Measurements from ENCODE around the gene GNPTAB.

DNA sequence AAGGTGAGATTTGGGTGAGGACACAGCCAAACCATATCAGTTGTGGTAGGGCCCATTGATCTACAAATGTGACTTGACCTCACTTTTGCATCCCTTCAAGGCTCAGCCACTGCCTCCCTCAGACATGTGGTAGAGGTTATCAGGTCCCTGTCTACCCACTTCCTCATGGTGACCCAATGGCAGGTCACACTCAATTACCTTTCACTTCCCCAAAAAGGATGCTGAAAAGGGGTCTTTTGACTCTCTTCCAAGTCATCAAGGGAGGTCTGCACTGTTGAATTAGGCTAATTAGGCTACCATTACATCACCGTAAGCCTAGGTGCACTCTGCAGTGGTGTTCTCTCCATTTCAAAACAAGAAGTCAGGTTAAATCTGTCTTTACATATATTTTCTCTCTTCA lies 24.0 kb upstream of the GNPTAB start:
- TF ChIP-seq, protein P1, sequence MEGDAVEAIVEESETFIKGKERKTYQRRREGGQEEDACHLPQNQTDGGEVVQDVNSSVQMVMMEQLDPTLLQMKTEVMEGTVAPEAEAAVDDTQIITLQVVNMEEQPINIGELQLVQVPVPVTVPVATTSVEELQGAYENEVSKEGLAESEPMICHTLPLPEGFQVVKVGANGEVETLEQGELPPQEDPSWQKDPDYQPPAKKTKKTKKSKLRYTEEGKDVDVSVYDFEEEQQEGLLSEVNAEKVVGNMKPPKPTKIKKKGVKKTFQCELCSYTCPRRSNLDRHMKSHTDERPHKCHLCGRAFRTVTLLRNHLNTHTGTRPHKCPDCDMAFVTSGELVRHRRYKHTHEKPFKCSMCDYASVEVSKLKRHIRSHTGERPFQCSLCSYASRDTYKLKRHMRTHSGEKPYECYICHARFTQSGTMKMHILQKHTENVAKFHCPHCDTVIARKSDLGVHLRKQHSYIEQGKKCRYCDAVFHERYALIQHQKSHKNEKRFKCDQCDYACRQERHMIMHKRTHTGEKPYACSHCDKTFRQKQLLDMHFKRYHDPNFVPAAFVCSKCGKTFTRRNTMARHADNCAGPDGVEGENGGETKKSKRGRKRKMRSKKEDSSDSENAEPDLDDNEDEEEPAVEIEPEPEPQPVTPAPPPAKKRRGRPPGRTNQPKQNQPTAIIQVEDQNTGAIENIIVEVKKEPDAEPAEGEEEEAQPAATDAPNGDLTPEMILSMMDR (IDR thresholded peaks at IDR 0.05) = no peak
- TF ChIP-seq POLR2A (IDR thresholded peaks at IDR 0.05) = no peak
